IgD-negative memory B cell (primary cell): ENCODE measurements around the gene MYO1E. TPM values are rescaled to one million over a fixed set of nuclear protein-coding genes. Genes with fewer than 3 reads are reported as not detected.

ENCODE experiments used
- H3K27ac Mint-ChIP-seq, 3 donors: one replicate each; pipeline ENCODE4 v1.8.0; 2020 to 2022; ENCODE audit warnings: mild to moderate bottlenecking in 3 of 3, mixed read lengths in 3 of 3, moderate library complexity in 1 of 3
- H3K27me3 Mint-ChIP-seq: one replicate; pipeline ENCODE4 v1.8.0; 2021; ENCODE audit warnings: mixed read lengths
- H3K36me3 Mint-ChIP-seq: one replicate; pipeline ENCODE4 v1.8.0; 2020; ENCODE audit warnings: mild to moderate bottlenecking, mixed read lengths
- H3K4me1 Mint-ChIP-seq, 3 donors: one replicate each; pipeline ENCODE4 v1.8.0; 2020 to 2022; ENCODE audit warnings: mixed read lengths in 3 of 3, mild to moderate bottlenecking in 1 of 3
- H3K4me3 Mint-ChIP-seq, 4 donors: one replicate each; pipeline ENCODE4 v1.8.0; 2020 to 2022; ENCODE audit warnings: mild to moderate bottlenecking in 4 of 4, mixed read lengths in 4 of 4, moderate library complexity in 3 of 4
- H3K9me3 Mint-ChIP-seq, 3 donors: one replicate each; pipeline ENCODE4 v1.8.0; 2020 to 2021; ENCODE audit warnings: mixed read lengths in 3 of 3, mild to moderate bottlenecking in 1 of 3
- polyA plus RNA-seq: library from polyadenylated mRNA; unstranded; fragments of 300-500 nt; fragmentation: Illumina TruSeq; gene quantifications from one replicate; pipeline ENCODE4 v1.2.3, GENCODE V29; 2021

MYO1E gene
- polyA plus RNA-seq, 1 donor from 2014 or later = 27.4 TPM

DNA sequence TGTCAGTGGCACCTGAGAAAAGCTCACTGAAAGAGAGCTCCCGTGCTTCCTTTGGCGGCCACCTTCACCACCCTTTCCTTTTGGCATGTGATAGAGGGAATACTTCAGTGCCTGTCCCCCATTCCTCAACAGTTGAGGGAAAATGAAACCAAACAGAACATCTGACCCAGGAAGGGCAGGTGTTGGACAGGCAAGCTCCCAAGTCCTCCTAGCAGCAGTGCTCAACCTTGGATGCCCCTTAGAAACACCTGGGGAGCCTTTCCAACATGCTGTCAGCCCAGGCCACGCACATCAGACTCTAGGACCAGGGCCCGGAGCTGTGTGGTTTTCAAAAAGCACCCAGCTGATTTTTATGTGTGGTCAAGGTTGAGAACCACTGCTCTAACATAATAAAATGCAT, 143.7 kb downstream of the MYO1E start:
- no peaks in the 10 kb centered on the region for H3K27me3 Mint-ChIP-seq
- H3K4me1 Mint-ChIP-seq = no peaks in the 10 kb centered on the region
- H3K27ac Mint-ChIP-seq = no peak overlapping the region
- H3K4me3 Mint-ChIP-seq = peak overlapping the region in 1 of 4 donors; percentile 17
- no peaks in the 10 kb centered on the region for H3K9me3 Mint-ChIP-seq
- peaks cover 3% of the 10 kb centered on the region for H3K36me3 Mint-ChIP-seq

DNA sequence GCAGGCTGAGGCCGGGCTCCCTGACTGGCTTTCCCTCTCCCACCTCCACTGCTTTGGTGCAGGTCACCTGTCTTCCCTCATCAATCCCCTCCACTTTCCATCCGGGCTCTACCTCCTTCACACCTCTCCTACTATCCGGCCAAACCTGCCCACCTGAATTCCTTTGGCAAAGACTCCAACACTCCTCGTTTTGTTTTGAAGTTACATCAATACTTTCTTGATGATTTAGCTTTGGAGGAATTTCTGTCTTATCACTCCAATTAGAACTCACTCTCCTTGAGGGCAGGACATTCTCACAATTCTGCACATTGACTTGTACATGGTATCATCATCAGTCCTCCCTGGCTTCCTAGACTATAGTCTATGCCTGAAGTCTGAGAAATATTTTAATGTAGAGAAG, 145.7 kb downstream of the MYO1E start:
- Mint-ChIP-seq H3K27ac (peak overlapping the region in 1 of 3 donors; percentile 89), H3K36me3 (peaks cover 5% of the 10 kb centered on the region), H3K9me3 (no peaks in the 10 kb centered on the region)

DNA sequence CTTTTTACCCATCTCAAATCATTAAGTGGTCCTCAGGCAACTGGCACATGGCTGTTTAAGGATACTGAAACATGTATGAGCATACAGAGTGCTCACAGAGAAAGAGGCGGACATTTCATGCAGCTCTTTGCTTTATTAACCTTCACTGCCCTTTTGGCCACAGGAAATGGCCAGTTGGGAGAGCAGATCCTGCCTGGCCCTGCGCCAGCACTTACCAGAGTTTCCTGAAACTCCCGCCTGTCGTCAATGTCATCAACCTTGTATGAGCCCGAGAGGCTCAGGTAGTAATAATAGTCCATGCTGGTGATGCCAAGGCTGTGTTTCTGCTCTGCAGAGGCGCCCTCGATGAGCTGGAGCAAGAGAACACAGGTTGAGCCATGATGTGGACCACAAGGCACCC, 148.2 kb downstream of the MYO1E start:
- no peak overlapping the region for H3K4me3 Mint-ChIP-seq
- peaks cover 5% of the 10 kb centered on the region for H3K36me3 Mint-ChIP-seq
- no peaks in the 10 kb centered on the region for H3K9me3 Mint-ChIP-seq
- no peaks in the 10 kb centered on the region for H3K4me1 Mint-ChIP-seq
- no peaks in the 10 kb centered on the region for H3K27me3 Mint-ChIP-seq
- H3K27ac Mint-ChIP-seq = no peak overlapping the region

More for the DNA sequence above, 145.7 kb downstream of the MYO1E start:
- Mint-ChIP-seq H3K27me3 (no peaks in the 10 kb centered on the region), H3K4me1 (no peaks in the 10 kb centered on the region), H3K4me3 (peak overlapping the region in 1 of 4 donors; percentile 47)

DNA sequence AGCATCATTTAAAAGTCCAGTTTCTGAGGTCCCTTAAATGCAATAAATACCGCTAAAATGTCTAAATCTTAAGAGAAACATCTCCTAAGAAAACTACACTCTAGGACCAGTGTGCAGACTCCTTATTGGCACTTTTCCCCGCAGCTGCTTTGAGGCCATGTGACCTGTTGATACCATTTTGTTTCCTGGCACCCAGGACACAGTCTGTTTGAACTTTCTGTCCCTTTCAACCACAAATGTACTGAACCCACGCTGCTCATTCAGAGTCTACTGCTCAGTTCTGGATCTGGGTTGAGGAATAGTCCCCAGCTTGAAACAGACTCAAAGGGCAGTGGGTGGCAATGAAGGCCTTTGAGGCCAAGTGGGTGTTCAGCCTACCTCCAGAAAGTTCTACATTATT, 148.9 kb downstream of the MYO1E start:
- H3K27ac Mint-ChIP-seq = peak overlapping the region in 1 of 3 donors; percentile 8
- no peak overlapping the region for H3K4me3 Mint-ChIP-seq
- H3K27me3 Mint-ChIP-seq = no peaks in the 10 kb centered on the region
- H3K9me3 Mint-ChIP-seq = no peaks in the 10 kb centered on the region
- H3K4me1 Mint-ChIP-seq = no peaks in the 10 kb centered on the region
- H3K36me3 Mint-ChIP-seq = peaks cover 5% of the 10 kb centered on the region

DNA sequence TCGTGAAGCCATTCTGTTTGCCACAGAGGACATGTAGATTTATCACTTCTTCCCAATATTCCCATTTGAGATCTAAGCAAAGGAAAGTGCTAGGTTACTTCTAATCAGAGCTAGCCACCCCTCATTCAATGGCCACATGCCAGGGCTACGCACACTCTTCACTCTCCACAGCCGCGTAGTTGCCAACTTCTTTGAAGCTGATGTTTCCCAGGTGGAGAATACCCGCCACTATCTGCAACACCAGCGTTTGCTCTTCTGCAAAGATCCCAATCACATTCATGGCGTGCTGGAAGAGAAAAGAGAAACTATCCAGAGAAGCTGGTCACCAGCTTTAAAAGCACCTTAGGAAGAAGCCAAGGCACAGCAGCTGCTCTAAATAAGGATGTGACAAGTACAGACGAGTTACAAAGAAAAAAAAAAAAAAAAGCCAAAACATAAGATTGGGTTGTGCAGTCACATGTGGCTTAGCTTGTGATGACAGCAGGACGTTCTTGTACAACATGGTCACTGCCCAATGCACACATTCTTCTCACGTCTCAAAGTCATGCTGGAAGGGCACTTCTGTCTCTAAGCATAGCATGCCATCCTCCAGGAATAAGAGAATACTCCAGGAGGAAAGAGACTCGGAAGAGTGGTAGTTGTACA, 149.6 kb downstream of the MYO1E start:
- peak overlapping the region in 1 of 3 donors; percentile 50 for H3K27ac Mint-ChIP-seq
- no peaks in the 10 kb centered on the region for H3K9me3 Mint-ChIP-seq
- no peaks in the 10 kb centered on the region for H3K27me3 Mint-ChIP-seq
- no peaks in the 10 kb centered on the region for H3K4me1 Mint-ChIP-seq
- H3K4me3 Mint-ChIP-seq = no peak overlapping the region
- peaks cover 5% of the 10 kb centered on the region for H3K36me3 Mint-ChIP-seq

DNA sequence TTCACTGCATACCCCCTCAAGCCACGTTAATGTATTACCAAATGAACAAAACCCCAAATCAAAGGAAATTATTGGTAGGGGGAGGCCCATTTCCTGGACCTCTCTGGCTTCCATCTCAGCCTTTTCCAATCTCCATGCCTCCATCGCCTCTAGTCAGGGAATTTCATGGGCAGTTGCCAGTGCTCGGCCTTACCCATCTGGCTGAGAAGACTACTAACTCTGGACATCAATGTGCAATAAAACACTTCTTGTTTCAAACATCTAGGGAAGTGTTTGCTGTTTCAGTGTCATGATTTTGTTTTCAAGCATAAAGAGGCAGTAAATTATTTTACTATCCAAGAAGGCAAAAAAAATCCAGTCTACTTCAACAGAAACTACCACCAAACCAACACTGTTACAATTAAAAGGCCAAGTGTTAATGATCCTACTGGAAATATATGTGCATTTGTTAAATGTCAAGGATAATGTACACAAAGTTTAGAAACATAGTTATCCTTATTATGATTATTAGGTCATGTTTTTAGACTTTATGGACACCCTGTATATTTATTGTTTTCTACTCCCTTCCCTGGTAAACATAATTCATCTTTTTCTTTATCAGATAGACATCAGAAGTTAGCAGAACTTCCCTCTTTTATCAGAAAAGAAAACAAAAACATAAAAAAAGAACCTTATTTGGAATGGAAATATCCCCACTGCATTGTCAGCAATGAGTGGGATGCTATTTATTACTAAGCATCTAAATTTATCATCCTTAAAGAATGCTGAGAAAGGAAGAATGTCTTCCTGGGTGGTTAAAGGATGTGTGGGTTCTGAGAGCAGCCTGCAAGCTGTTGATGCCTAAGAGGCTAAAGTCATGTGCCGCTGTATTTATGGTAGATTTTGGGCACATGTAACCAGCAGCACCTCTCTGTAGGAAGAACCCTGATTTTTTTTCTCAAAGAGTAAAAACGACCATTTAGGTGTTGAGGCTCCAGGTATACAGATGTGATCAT, 150.9 kb downstream of the MYO1E start:
- Mint-ChIP-seq H3K4me1 (no peaks in the 10 kb centered on the region), H3K4me3 (no peak overlapping the region), H3K9me3 (no peaks in the 10 kb centered on the region), H3K27me3 (no peaks in the 10 kb centered on the region), H3K36me3 (peaks cover 3% of the 10 kb centered on the region), H3K27ac (no peak overlapping the region)

DNA sequence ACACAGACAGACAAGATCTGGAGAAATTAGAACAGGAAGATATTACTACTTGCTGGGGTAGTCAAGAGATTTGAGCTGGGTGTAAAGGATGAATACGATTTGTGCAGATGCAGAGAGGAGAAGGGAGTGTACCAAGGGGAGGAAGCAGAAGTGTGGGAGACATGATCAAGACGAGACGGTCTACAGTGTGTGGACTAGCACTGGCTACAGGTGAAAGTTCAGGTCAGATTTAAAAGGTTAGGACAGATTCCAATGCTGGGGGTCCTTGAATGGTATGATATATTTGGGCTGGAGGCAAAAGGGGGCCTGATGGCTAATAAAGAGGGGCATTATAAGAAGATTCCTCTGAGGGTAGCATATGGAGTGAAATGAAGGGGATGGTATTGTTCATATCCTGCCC, 154.0 kb downstream of the MYO1E start:
- Mint-ChIP-seq H3K9me3 (no peaks in the 10 kb centered on the region), H3K36me3 (peaks cover 2% of the 10 kb centered on the region), H3K27ac (no peak overlapping the region), H3K27me3 (no peaks in the 10 kb centered on the region), H3K4me1 (no peaks in the 10 kb centered on the region), H3K4me3 (no peak overlapping the region)

DNA sequence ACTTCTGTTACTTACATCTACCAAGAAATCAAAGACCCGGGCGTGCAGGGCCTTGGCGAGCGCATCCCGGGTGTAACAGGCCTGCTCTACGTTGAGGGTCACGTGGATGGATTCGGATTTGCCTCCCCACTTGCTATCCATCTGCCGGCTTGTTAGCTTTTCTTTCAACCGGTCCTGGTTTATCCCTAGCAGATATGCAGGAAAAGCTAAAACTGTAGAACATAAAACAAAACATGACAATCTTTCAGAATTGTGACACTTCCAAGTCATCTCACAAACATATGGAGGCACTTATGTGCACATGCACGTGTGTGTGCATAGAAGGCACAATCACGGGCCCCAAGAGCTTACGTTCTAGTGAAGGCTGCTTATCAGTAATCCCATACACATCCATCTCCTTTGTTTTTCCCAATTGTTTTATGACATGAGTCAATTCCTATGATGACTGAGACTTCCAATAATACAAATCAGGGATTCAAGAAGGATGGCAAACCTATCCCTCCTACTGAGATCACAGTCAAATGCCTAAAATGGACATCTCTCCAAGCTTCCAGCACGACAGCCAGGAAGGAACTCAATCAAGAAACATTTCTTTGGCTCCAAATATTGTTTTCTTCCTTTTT, 154.7 kb downstream of the MYO1E start:
- no peak overlapping the region for H3K27ac Mint-ChIP-seq
- H3K36me3 Mint-ChIP-seq = peaks cover 2% of the 10 kb centered on the region
- no peaks in the 10 kb centered on the region for H3K9me3 Mint-ChIP-seq
- H3K4me3 Mint-ChIP-seq = no peak overlapping the region
- no peaks in the 10 kb centered on the region for H3K27me3 Mint-ChIP-seq
- no peaks in the 10 kb centered on the region for H3K4me1 Mint-ChIP-seq

DNA sequence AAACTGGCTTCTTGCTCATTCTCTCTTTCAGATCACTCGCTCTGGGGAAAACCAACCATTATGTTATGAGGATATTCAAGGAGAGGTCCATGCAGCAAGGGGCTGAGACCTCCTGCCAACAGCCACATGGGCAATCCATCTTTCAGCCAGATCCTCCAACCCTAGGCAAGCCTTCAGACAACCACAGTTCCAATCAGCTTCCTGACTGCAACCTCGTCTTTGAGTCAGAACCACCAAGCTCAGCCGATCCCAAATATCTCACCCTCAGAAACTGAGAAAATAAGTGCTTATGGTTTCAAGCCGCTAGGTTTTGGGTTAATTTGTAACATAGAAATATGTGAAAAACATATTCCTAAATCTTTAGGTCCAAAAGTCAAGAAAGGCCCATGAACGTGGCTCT, 155.8 kb downstream of the MYO1E start:
- H3K9me3 Mint-ChIP-seq = no peaks in the 10 kb centered on the region
- peaks cover 2% of the 10 kb centered on the region for H3K36me3 Mint-ChIP-seq
- H3K27me3 Mint-ChIP-seq = no peaks in the 10 kb centered on the region
- H3K4me3 Mint-ChIP-seq = no peak overlapping the region
- H3K4me1 Mint-ChIP-seq = no peaks in the 10 kb centered on the region
- H3K27ac Mint-ChIP-seq = no peak overlapping the region

DNA sequence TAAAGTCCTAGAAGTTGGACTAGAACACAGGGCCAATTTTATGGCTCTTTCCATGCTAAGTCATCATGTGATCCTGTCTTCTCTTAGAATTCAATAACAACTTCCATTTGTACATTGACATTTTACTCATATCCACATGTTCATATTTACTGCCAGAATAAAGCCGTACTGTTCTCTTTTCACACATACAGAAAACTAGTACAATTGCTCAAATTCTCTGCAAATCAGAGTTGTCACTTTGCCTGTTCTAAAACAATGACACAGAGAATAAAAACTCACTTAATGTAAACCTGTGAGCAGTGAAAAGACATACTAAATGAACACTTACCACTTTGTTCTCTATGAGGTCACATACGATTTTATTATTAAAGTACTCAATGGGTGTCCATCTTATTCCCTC, 162.5 kb downstream of the MYO1E start:
- H3K4me3 Mint-ChIP-seq = no peak overlapping the region
- H3K9me3 Mint-ChIP-seq = no peaks in the 10 kb centered on the region
- H3K36me3 Mint-ChIP-seq = peaks cover 7% of the 10 kb centered on the region
- H3K27me3 Mint-ChIP-seq = no peaks in the 10 kb centered on the region
- peaks cover 0 to 2% (median 0%) of the 10 kb centered on the region in 3 donors for H3K4me1 Mint-ChIP-seq
- no peak overlapping the region for H3K27ac Mint-ChIP-seq

DNA sequence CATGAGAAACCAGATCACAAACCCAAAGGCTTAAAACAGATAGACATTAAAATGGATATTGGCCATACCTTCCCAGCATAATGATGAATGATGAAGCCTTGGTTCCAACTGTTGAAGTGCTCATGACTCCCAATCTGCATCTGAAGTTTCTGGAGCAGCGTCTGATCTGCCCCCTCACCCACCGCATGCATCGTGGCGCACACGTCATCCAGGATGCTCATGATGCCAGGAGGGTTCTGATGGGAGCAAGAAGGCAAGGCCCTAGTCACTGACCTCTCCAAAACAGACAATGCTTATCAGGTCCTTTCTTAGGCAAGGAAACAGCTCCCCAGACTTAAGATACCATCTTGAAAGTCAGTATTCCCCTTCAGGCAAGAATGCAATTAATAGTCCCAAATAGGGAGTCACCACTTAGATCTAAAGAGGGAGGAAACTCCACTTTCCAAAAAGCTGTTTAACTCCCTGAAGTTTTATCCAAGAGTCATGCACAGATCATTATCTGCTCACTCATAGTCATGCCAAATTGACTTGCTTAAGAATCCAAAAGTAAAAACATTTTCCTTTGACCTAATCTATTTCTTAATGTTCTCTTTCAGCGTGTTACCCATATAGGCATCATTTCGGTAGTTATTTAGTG, 163.9 kb downstream of the MYO1E start:
- Mint-ChIP-seq H3K27ac (no peak overlapping the region), H3K4me1 (peaks cover 0 to 2% (median 0%) of the 10 kb centered on the region in 3 donors), H3K9me3 (no peaks in the 10 kb centered on the region), H3K4me3 (no peak overlapping the region), H3K27me3 (no peaks in the 10 kb centered on the region), H3K36me3 (peaks cover 12% of the 10 kb centered on the region)

DNA sequence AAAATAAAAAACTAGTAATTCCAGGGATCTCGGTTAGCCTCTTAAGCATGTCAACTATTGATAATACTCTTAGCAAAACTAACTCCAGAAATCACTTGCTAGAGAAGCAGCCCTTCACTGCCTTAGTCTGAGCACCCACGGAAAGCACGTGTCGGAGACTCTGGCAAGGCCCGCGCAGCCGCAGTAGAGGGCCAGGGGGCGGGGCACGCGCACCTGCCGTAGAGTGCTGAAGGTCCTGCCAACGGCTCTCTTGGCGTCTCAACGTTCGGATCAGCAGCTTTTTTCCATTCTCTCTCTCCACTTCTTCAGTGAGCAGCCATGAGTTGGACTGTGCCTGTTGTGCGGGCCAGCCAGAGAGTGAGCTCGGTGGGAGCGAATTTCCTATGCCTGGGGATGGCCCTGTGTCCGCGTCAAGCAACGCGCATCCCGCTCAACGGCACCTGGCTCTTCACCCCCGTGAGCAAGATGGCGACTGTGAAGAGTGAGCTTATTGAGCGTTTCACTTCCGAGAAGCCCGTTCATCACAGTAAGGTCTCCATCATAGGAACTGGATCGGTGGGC, 166.0 kb downstream of the MYO1E start, which contains the start of gene LDHAL6B:
TSS of gene LDHAL6B (plus strand) at position 221 of the 561 bp plus-strand sequence. CDS start at position 319, 98 bp downstream.
- Mint-ChIP-seq H3K27ac (peak within 1 kb of the TSS in 1 of 3 donors; percentile 33), H3K36me3 (peaks cover 11% of the 10 kb centered on the region), H3K27me3 (no peaks in the 10 kb centered on the region)

DNA sequence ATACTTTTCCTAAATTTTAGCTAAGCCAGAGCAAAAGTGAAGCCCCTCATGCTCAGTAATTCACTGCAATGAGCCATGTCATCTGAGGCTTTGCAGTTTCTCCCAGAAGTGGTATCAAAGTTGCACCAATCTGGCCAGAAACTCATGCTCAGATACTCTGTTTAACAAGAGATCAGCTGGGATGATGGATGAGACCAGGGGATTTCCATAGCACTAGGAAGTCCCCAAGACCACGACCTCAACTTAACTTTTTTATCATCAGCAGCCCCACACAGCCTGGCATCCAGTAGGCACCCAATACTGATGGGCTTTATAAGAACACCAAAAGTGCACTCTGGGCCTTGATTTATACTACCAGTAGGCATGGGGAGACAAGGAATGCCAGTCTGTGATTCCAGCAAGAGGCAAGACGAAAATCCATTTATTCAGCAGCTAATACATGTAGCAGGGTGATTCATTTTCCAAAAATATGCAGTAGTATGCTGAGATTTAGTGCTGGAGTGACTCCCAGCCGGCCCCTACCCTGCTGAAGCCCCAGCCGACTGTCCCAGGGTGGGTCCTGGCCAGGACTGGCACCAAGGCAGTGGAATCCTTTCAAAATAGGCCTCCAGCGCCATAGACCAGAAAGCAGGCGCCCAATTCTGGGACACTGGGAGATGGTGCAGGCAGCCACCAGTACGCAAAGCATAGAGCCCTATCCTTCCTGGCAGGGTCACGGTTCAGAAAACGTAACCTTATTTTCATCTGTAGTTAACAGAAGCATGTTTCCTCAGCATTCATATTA, 166.6 kb downstream of the MYO1E start:
- Mint-ChIP-seq H3K27ac (peak overlapping the region in 1 of 3 donors; percentile 33), H3K36me3 (peaks cover 9% of the 10 kb centered on the region), H3K27me3 (no peaks in the 10 kb centered on the region), H3K4me3 (no peak overlapping the region), H3K4me1 (peaks cover 0 to 2% (median 0%) of the 10 kb centered on the region in 3 donors), H3K9me3 (no peaks in the 10 kb centered on the region)

More for the DNA sequence above, 166.0 kb downstream of the MYO1E start, which contains the start of gene LDHAL6B:
- Mint-ChIP-seq H3K9me3 (no peaks in the 10 kb centered on the region), H3K4me1 (peaks cover 0 to 2% (median 0%) of the 10 kb centered on the region in 3 donors), H3K4me3 (no peak within 1 kb of the TSS)

DNA sequence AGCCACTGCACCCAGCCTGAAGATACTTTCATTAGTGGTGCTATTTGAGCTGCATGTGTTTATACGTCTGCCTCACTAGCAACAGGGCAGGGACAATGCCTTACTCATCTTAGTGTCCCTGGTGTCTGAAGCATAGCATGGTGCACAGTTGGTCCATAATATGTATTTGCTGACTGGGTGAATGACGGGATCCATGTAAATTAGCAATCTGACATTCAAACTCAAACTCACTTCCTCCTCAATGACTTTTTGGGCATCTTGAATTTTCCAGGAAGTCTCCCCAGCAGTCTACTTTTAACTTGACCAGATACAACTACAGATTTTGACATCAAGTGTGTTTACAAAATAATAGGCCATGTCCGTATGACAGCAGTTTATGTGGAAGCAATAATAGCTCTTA, 169.0 kb downstream of the MYO1E start:
- Mint-ChIP-seq H3K27me3 (no peaks in the 10 kb centered on the region), H3K4me1 (peaks cover 0 to 2% (median 0%) of the 10 kb centered on the region in 3 donors), H3K36me3 (peaks cover 9% of the 10 kb centered on the region), H3K9me3 (no peaks in the 10 kb centered on the region), H3K4me3 (no peak overlapping the region), H3K27ac (no peak overlapping the region)
